IPS DF 4.7 (cell line): Measurements from ENCODE around the gene CFAP65.

Experiments used
- DNase-seq: peaks from one replicate; pipeline ENCODE4 v3.0.0-alpha.2; 2013; ENCODE audit warnings: low spot score; ENCODE audit errors: extremely low read depth

The CFAP65 gene

GRCh38 chr2:219059725-219060682 is 18.7 kb upstream of the CFAP65 start:
- no peak for DNase-seq

- DNase-seq, result no peak
These were observed 18.0 kb upstream of the CFAP65 start for GRCh38 chr2:219059375-219059724.

DNA sequence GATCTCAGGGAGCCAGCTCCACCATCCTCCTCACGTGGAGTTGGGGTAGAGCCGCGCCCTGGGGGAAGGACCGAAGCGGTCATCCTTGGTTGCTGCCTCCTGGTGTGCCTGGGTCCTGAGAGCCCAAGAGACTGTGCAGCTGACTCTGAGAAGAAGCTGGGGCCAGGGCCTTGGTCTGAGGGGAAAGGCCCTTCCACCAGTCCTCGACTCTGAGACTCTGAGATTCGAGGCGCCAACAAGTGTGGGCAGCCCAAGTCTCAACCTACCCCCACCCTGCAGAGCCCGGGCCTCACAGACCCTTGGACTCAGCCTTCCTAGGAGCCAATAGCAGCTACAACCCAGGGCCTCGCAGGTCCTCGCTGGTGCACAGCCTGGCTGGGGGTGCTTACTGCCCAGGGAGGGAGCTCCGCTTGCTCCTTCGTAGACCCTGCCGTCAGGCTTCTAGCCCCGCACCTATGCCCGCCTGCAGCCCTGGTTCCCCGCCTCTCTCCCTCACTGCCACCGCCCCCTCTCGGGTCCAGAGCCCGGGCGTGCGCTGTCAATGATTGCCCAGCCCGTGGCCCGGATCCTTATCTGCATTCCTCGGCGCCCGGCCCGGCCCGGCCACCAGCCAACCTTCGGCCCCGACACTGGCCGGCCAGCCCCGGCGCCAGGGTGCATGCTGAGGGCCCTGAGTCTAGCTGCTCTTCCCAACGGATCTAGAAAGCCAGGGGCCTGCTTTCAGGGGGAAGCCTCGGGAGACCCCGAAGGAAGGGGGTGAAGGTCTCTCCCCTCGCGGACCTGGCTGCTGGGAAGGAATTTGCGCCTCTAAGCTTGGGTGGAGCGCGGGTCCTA is 17.4 kb upstream of the CFAP65 start:
- DNase-seq, result no peak

- no peak for DNase-seq
These were observed 16.6 kb upstream of the CFAP65 start for GRCh38 chr2:219057709-219058540.

- DNase-seq, result no peak
These were observed 15.8 kb upstream of the CFAP65 start for GRCh38 chr2:219056896-219057708.

DNA sequence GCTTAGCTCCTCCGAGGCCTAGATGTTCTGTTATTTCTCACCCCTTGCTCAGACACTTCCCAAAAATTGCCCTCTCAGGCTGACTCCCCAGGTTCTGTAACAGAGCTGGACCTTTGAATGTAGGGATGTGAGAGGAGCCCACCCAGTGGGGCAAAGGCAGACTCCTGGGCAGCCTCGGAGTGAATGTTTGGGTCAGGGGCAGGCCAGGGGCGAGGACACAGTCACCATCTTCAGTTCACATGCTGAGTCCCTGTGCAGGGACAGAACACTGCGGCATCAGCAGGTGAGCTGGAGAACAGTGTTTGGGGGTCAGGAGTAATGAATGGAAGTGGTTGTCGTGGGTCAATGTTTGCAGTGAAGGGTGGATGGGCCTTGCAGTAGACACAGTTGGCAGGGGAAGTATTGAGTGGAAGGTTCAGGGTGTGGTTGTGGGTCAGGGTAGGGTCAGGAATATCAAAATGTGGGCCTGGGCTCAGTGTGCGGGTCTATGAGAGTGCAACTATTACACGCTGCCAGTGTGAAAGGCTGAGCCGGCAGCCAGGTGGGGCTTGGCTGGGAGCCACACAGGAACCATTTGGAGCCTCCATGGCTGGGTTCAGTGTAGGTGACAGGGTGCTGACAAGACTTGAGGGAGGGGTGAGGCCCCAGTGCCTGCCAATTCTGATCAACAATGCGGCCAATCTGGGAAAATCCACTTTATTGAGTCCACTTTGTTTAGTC is 15.0 kb upstream of the CFAP65 start:
- no peak for DNase-seq

DNA sequence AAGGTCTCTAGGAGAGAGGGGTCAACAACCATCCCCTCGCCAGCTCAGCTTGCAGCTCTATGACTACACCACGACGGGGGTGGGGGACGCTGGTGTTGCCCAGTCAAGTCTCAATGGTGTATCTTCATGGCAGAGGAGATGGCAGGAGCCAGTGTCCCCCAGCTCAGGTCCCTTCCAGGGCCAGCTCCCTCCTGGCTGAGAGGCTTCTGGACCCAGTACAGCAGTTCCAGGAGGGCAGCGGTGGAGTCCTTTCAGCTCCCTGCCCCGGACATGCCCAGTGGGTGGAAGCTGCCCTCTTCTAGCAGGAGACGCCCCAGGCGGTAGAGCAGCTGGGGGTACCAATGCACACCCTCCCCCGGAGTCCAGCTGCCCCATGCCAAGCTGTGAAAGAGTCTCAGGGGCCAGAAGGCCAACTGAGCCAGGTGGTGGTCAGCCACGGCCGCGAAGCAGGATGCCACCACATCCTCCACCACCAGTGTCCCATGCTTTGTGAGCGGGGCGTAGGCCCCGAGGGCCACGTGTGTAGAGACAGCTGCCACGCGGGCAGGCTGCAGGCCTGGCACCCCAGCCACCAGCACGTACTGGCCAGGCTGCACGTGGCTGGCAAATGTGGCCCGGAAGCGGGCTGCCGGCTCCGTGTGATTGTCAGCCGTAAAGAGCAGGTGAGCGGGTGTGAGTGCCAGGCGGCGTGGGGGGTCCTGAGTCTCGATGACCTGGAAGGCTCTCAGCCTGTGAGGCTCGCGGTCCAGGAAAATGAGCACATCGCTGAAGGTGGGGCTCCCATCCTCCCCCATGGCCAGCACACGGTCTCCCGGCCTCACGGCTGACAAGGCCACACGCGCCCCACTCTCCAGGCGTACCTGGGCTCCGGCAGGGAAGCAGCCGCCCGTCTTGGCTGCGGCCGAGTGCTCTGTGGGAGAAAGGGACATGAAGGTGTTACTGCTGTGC is 13.9 kb upstream of the CFAP65 start:
- DNase-seq, result no peak

DNA sequence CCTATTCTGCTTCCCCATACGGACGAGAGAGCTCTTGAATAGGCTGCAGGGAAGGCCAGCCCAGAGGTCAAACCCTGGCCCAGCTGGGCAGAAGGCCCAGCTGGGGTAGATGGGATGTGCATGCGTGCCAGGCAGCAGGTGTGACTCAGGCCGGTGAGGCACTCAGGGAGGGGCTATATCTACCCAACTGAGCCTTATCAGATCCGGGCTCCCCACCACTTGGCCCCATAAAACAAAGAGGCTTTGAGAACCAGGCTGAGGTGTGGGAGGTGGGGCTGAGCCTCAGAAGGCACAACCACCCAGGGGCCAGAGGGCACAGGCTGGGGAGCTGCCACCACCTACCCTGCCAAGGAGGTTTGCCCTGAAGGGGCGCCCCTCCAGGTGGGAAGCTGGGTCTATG is 8.0 kb upstream of the CFAP65 start:
- DNase-seq, result no peak

DNA sequence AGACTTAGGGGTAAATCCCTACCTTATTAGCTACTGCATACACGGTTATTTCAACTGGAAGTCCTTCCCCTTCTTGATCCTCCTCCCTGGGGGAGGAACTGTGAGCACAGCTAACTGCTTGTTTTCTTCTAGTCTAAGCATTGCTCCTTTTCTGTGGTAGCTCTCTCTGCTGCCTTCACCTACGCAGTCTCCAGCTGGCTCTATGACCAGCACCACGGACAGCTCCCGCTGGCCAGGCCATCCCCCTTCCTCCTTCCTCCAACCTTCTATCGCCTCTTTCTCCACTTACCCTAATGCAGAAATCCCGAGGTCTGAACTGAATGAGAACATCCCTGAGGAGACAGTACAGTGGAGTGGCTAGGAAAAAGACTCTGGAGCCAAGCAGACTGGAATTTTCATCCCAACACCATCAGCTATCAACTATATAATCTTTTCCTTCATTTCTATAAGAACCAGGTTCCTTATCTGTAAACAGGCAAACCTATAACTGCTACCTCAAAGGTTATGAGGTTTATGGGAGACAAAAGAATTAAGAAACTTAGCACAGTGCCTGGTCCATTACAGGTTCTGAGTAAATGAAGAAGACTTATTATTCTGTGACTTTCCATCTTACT is 4.7 kb upstream of the CFAP65 start:
- no peak for DNase-seq

DNA sequence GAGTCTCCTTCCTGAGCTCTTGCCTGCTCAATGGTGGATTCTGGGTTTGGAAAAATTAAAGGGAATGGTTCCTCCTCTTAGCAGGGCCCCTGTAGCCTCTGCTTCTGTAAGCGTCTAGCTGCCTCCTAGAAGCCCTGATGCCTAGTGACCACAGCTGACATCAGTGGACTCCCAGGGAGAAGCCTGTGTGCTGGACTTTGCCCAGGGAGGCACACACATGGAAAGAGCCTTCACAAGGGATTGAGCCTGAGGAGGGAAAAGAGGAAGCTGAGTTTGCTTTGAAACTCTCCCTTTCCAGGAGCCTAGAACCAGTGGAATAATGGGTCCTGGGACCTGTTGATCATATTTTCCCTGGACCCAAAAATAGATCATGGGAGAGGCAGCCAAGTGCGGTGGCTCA is 1.4 kb upstream of the CFAP65 start:
- DNase-seq, result no peak

- no peak for DNase-seq
These were observed 841 bp upstream of the CFAP65 start for GRCh38 chr2:219042157-219042556.

GRCh38 chr2:219038600-219038999 is 2.7 kb downstream of the CFAP65 start:
- DNase-seq, result no peak

- DNase-seq, result no peak
These were observed 3.4 kb downstream of the CFAP65 start for GRCh38 chr2:219037783-219038499.

- no peak for DNase-seq
These were observed 5.4 kb downstream of the CFAP65 start for GRCh38 chr2:219035942-219036341.

GRCh38 chr2:219034823-219035222 is 6.5 kb downstream of the CFAP65 start:
- no peak for DNase-seq

DNA sequence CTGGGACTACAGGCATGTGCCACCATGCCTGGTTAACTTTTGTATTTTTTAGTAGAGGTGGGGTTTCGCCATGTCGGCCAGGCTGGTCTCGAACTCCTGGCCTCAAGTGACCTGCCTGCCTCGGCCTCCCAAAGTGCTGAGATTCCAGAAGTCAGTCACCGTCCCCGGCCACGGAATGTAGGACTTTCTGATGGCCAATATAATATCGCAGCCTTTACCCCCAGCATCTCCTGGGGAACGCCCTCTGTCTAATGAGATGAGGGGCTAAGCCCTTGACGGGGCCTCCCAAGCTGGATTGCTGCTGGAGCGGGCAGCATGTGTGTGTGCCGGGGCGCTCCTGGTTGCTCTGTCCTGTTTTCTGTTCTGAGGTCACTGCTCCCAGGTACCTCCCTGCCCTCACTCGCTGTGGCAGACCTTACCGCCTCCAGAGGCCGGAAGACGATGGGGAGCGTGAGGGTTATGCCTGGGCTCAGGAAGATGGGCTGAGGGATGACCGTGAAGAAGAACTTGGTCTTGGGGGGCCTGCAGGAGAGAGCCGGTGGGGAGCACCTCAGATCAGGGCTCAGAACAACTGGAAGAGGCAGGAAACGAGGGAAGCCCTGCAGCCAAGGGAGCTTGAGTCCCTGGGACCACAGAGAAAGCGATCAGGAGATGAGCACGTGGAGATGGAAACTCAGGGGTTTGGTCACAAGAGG is 9.1 kb downstream of the CFAP65 start:
- no peak for DNase-seq
